ENCODE measurements around the gene BACE2.

DNA sequence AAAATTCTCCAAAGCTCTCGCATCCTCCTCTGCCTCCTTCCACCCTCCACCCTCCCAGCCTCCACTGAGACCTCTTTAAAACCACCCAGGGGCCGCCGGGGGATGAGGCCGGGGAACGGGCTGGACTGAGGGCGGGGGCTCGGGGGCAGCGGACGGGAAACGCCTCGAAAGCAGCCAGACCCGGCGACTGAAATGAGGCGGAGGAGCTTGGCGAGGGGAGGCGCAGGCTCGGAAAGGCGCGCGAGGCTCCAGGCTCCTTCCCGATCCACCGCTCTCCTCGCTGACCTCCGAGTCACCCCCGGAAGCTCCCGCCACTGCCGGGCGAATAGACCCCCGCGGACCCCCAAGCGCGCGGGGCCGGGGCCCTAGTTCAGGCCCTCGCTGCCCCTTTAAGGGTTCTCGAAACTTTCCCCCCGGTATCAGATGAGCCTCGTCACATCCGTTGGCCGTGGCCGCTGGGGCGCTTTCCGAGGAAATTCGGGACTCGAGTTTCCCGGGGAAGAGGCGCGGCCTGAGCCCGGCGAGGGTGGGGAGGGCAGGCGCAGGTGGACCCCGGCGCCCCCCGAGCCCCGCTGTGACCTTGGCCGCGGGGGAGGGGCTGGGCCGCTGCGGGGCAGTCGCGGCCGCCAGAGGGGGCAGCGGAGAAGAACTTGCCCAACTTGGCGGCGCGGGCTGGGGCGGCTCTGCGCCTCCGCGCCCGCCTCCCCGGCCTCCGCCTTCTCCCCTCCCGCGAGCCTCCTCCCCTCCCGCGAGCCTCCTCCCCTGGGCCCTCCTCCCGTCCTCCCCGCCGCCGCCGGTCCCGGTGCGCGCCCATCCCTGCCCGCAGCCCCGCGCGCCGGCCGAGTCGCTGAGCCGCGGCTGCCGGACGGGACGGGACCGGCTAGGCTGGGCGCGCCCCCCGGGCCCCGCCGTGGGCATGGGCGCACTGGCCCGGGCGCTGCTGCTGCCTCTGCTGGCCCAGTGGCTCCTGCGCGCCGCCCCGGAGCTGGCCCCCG lies at the start of gene BACE2:
- TF ChIP-seq, protein P1, sequence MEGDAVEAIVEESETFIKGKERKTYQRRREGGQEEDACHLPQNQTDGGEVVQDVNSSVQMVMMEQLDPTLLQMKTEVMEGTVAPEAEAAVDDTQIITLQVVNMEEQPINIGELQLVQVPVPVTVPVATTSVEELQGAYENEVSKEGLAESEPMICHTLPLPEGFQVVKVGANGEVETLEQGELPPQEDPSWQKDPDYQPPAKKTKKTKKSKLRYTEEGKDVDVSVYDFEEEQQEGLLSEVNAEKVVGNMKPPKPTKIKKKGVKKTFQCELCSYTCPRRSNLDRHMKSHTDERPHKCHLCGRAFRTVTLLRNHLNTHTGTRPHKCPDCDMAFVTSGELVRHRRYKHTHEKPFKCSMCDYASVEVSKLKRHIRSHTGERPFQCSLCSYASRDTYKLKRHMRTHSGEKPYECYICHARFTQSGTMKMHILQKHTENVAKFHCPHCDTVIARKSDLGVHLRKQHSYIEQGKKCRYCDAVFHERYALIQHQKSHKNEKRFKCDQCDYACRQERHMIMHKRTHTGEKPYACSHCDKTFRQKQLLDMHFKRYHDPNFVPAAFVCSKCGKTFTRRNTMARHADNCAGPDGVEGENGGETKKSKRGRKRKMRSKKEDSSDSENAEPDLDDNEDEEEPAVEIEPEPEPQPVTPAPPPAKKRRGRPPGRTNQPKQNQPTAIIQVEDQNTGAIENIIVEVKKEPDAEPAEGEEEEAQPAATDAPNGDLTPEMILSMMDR (IDR thresholded peaks at IDR 0.05): peak; percentile 34 to 56 (median 49)
- peak; percentile 45 for TF ChIP-seq POLR2A (IDR thresholded peaks at IDR 0.05)

Measured in right lobe of liver (tissue), 4 donors.